NCI-H1105 (cell line): ENCODE data around the gene ISM1.
"Not testable (repeated sequence)": the region's sequence is repeated elsewhere in the genome, so short reads cannot be mapped to it uniquely, and the experiment has no call there.

ENCODE experiments used
- DNase-seq: peaks from one replicate; lab custom pipeline; 2025; lab: John Stamatoyannopoulos, UW

The ISM1 gene

GRCh38 chr20:13221673-13222318, 722 bp downstream of the ISM1 start:
- DNase-seq: peak; percentile 72

- DNase-seq: no peak
Measured at GRCh38 chr20:13222319-13222716, 1.2 kb downstream of the ISM1 start.

GRCh38 chr20:13223736-13224520, 2.9 kb downstream of the ISM1 start:
- no peak for DNase-seq

- no peak for DNase-seq
Measured at GRCh38 chr20:13226367-13226766, 5.3 kb downstream of the ISM1 start.

GRCh38 chr20:13228771-13229170, 7.7 kb downstream of the ISM1 start:
- DNase-seq: no peak

GRCh38 chr20:13229538-13229937, 8.5 kb downstream of the ISM1 start:
- DNase-seq: no peak

- DNase-seq: no peak
Measured at GRCh38 chr20:13231031-13231752, 10.1 kb downstream of the ISM1 start.

GRCh38 chr20:13232999-13233398, 11.9 kb downstream of the ISM1 start:
- DNase-seq: no peak

GRCh38 chr20:13234961-13235360, 13.9 kb downstream of the ISM1 start:
- DNase-seq: no peak

- not testable (repeated sequence) for DNase-seq
Measured at GRCh38 chr20:13236360-13236759, 15.3 kb downstream of the ISM1 start.

- no peak for DNase-seq
Measured at GRCh38 chr20:13236990-13237720, 16.1 kb downstream of the ISM1 start.

GRCh38 chr20:13238001-13238653, 17.1 kb downstream of the ISM1 start:
- DNase-seq: no peak

GRCh38 chr20:13243826-13244376, 22.8 kb downstream of the ISM1 start:
- DNase-seq: no peak

- DNase-seq: no peak
Measured at GRCh38 chr20:13245250-13245723, 24.2 kb downstream of the ISM1 start.

GRCh38 chr20:13249118-13249797, 28.2 kb downstream of the ISM1 start:
- no peak for DNase-seq

GRCh38 chr20:13249798-13250170, 28.7 kb downstream of the ISM1 start:
- no peak for DNase-seq

GRCh38 chr20:13250251-13250650, 29.2 kb downstream of the ISM1 start:
- DNase-seq: no peak

- DNase-seq: no peak
Measured at GRCh38 chr20:13251106-13251903, 30.2 kb downstream of the ISM1 start.

GRCh38 chr20:13251904-13252297, 30.8 kb downstream of the ISM1 start:
- no peak for DNase-seq

- no peak for DNase-seq
Measured at GRCh38 chr20:13255356-13255755, 34.3 kb downstream of the ISM1 start.
